CD14-positive monocyte (primary cell): Measurements from ENCODE around the gene SEPTIN6. TPM values are rescaled to one million over a fixed set of nuclear protein-coding genes. Genes with fewer than 3 reads are reported as not detected.

Experiments used
- DNase-seq, 3 donors: peaks; one replicate each; pipeline ENCODE4 v3.0.0-alpha.2; 2011 to 2022
- H2AFZ ChIP-seq: 2 replicates; pipeline ENCODE4 v1.6.0; 2012; ENCODE audit warnings: mild to moderate bottlenecking, low read depth, low read length, inconsistent platforms; ENCODE audit not compliant: insufficient read depth, poor library complexity, severe bottlenecking
- H3K27ac ChIP-seq, 2 donors: 1 replicate in 1 of 2; 2 replicates in 1 of 2; pipeline ENCODE4 v1.5.1; 2012 to 2013; ENCODE audit warnings: low read length in 2 of 2, control low read depth in 1 of 2, inconsistent platforms in 1 of 2, low read depth in 1 of 2, mild to moderate bottlenecking in 1 of 2
- H3K27me3 ChIP-seq, 2 donors: one replicate each; pipeline versions ENCODE4 v1.6.0 to v1.6.1; 2011 to 2013; ENCODE audit warnings: low read length in 2 of 2; ENCODE audit not compliant: control insufficient read depth in 2 of 2, insufficient read depth in 2 of 2
- H3K36me3 ChIP-seq, 2 donors: replicated peaks in 1 of 2; 1 replicate in 1 of 2; 2 replicates in 1 of 2; pipeline versions ENCODE4 v1.5.1 to v1.6.1; 2012 to 2013; ENCODE audit warnings: low read length in 2 of 2, control low read depth in 1 of 2, inconsistent platforms in 1 of 2, mild to moderate bottlenecking in 1 of 2; ENCODE audit not compliant: insufficient read depth in 2 of 2, control insufficient read depth in 1 of 2
- H3K4me1 ChIP-seq, 2 donors: 1 replicate in 1 of 2; 2 replicates in 1 of 2; pipeline versions ENCODE4 v1.5.1 to v1.6.1; 2012 to 2013; ENCODE audit warnings: low read length in 2 of 2, control low read depth in 1 of 2, inconsistent platforms in 1 of 2, mild to moderate bottlenecking in 1 of 2, moderate library complexity in 1 of 2; ENCODE audit not compliant: insufficient read depth in 2 of 2, control insufficient read depth in 1 of 2
- H3K4me2 ChIP-seq: replicated peaks from 2 replicates; pipeline ENCODE3; 2012; ENCODE audit warnings: low read length, moderate library complexity, mild to moderate bottlenecking; ENCODE audit not compliant: poor library complexity, severe bottlenecking; ENCODE audit errors: extremely low read depth
- H3K4me3 ChIP-seq, 3 experiments: fragments of 200-600 bp in 1 of 3; sonication (generic) in 1 of 3; replicated peaks in 1 of 3; 1 replicate in 2 of 3; 2 replicates in 1 of 3; pipeline ENCODE4 v1.5.1; 2011 to 2013; ENCODE audit warnings: low read length in 3 of 3, mild to moderate bottlenecking in 3 of 3, control low read depth in 2 of 3, low read depth in 2 of 3, inconsistent platforms in 1 of 3, moderate library complexity in 1 of 3
- H3K79me2 ChIP-seq: 2 replicates; pipeline ENCODE4 v1.6.0; 2012; ENCODE audit warnings: mild to moderate bottlenecking, control low read depth, inconsistent platforms, low read length, moderate library complexity; ENCODE audit not compliant: insufficient read depth
- H3K9ac ChIP-seq: 2 replicates; pipeline ENCODE4 v1.6.0; 2017; ENCODE audit warnings: low read length, mild to moderate bottlenecking; ENCODE audit not compliant: insufficient read depth, poor library complexity, severe bottlenecking
- H3K9me3 ChIP-seq, 2 donors: replicated peaks in 1 of 2; 1 replicate in 1 of 2; 2 replicates in 1 of 2; pipeline versions ENCODE4 v1.5.1 to v1.6.1; 2012 to 2013; ENCODE audit warnings: low read length in 2 of 2, control low read depth in 1 of 2; ENCODE audit not compliant: control insufficient read depth in 1 of 2, insufficient read depth in 1 of 2
- H4K20me1 ChIP-seq: 2 replicates; pipeline ENCODE4 v1.6.0; 2012; ENCODE audit warnings: mild to moderate bottlenecking, low read length, control low read depth, moderate library complexity; ENCODE audit not compliant: insufficient read depth
- H3K27ac Mint-ChIP-seq, 7 donors: one replicate each; pipeline ENCODE4 v1.8.0; 2020; ENCODE audit warnings: mild to moderate bottlenecking in 7 of 7, mixed read lengths in 7 of 7, moderate library complexity in 6 of 7, inconsistent platforms in 2 of 7
- H3K27me3 Mint-ChIP-seq, 3 donors: one replicate each; pipeline ENCODE4 v1.8.0; 2021 to 2022; ENCODE audit warnings: low read depth in 3 of 3, mild to moderate bottlenecking in 3 of 3, mixed read lengths in 3 of 3, moderate library complexity in 3 of 3, inconsistent platforms in 1 of 3
- H3K36me3 Mint-ChIP-seq, 2 donors: one replicate each; pipeline ENCODE4 v1.8.0; 2020; ENCODE audit warnings: mixed read lengths in 2 of 2, inconsistent platforms in 1 of 2, mild to moderate bottlenecking in 1 of 2
- H3K4me1 Mint-ChIP-seq: one replicate; pipeline ENCODE4 v1.8.0; 2020; ENCODE audit warnings: mild to moderate bottlenecking, mixed read lengths
- H3K4me3 Mint-ChIP-seq, 2 donors: one replicate each; pipeline ENCODE4 v1.8.0; 2020; ENCODE audit warnings: mild to moderate bottlenecking in 2 of 2, mixed read lengths in 2 of 2, moderate library complexity in 1 of 2
- H3K9me3 Mint-ChIP-seq, 7 donors: one replicate each; pipeline ENCODE4 v1.8.0; 2020 to 2022; ENCODE audit warnings: mixed read lengths in 7 of 7, mild to moderate bottlenecking in 6 of 7, moderate library complexity in 6 of 7, inconsistent platforms in 2 of 7
- CTCF ChIP-seq: fragments of 200-600 bp; IDR thresholded peaks from one replicate; pipeline ENCODE4 v1.8.0; 2022; ENCODE audit warnings: antibody characterized with exemption, mild to moderate bottlenecking
- WGBS: methylation state at CpG from one replicate; pipeline ENCODE4 v1.1.5; 2013; ENCODE audit warnings: missing lambda C conversion rate; ENCODE audit not compliant: insufficient coverage; 5-methylcytosine and 5-hydroxymethylcytosine counted together
- intact Hi-C, 2 donors: fragments of 100-400 bp; cut with micrococcal nuclease; formaldehyde crosslinking; loops; one replicate each; pipeline versions ENCODE4 v1.15.0 to v1.15.1; 2023
- polyA plus RNA-seq, 3 donors: library from polyadenylated mRNA; depleted of rRNA in 1 of 3; unstranded in 2 of 3; stranded (reverse) in 1 of 3; fragments of 300-500 nt in 2 of 3; fragments of >200 nt in 1 of 3; fragmentation: Illumina TruSeq in 2 of 3; gene quantifications; 1 replicate in 2 of 3; 2 replicates in 1 of 3; pipeline ENCODE4 v1.2.3, GENCODE V29; 2012 to 2021

The SEPTIN6 gene
- polyA plus RNA-seq, 3 donors, result 21.8 to 52.7 (median 31.1) TPM

- no peak for TF ChIP-seq CTCF
- Histone ChIP-seq H3K4me1 (peaks cover 64 to 83% of the 10 kb centered on the region in 2 donors), H4K20me1 (no peaks in the 10 kb centered on the region), H3K27ac (no peak overlapping the region), H3K4me3 (no peak overlapping the region), H3K4me2 (peak overlapping the region; percentile 30), H3K79me2 (peaks cover 59% of the 10 kb centered on the region), H3K36me3 (no peaks in the 10 kb centered on the region), H3K27me3 (no peaks in the 10 kb centered on the region), H3K9ac (no peak overlapping the region), H2AFZ (no peak overlapping the region), H3K9me3 (no peaks in the 10 kb centered on the region)
- Mint-ChIP-seq H3K4me1 (peaks cover 70% of the 10 kb centered on the region), H3K27me3 (peaks cover 0 to 12% (median 0%) of the 10 kb centered on the region in 3 donors), H3K9me3 (peaks cover 0 to 2% (median 0%) of the 10 kb centered on the region in 7 donors), H3K36me3 (peaks cover 4 to 8% of the 10 kb centered on the region in 2 donors), H3K27ac (peak overlapping the region; percentile 54 to 83 (median 64)), H3K4me3 (no peak overlapping the region)
- DNase-seq, result no peak
- intact Hi-C loops, result no loop called here
- WGBS, result 100% methylated on average over 1 of the region's 15 CpGs
Measured at GRCh38 chrX:119682019-119682989, 10.7 kb downstream of the SEPTIN6 start.

GRCh38 chrX:119677654-119677981 lies 15.3 kb downstream of the SEPTIN6 start:
- Histone ChIP-seq H2AFZ (no peak overlapping the region), H3K27ac (no peak overlapping the region), H3K27me3 (no peaks in the 10 kb centered on the region), H3K9ac (no peak overlapping the region), H3K4me1 (peaks cover 29 to 48% of the 10 kb centered on the region in 2 donors), H3K9me3 (no peaks in the 10 kb centered on the region), H4K20me1 (no peaks in the 10 kb centered on the region), H3K4me2 (no peak overlapping the region), H3K36me3 (peaks cover 5 to 25% of the 10 kb centered on the region in 2 donors), H3K79me2 (peaks cover 50% of the 10 kb centered on the region), H3K4me3 (no peak overlapping the region)
- Mint-ChIP-seq H3K4me1 (peaks cover 34% of the 10 kb centered on the region), H3K27me3 (peaks cover 0 to 13% (median 0%) of the 10 kb centered on the region in 3 donors), H3K36me3 (peaks cover 11 to 25% of the 10 kb centered on the region in 2 donors), H3K9me3 (peaks cover 0 to 2% (median 0%) of the 10 kb centered on the region in 7 donors), H3K4me3 (peak overlapping the region in 1 of 2 donors; percentile 47), H3K27ac (peak overlapping the region in 4 of 7 donors; percentile 33 to 73 (median 52))
- no peak for DNase-seq
- intact Hi-C loops, result no loop called here
- WGBS, result no CpG with 5 or more reads among the region's 6 CpGs
- TF ChIP-seq CTCF, result no peak
